GM12878 (cell line): ENCODE measurements around the gene HHLA2. TPM values are rescaled to one million over a fixed set of nuclear protein-coding genes. Genes with fewer than 3 reads are reported as not detected.

ENCODE experiments used
- ATAC-seq: fragments of 200-7000 bp; cut with Tn5 transposase; 3 replicates; pipeline ENCODE4 v1.9.1; 2020; ENCODE audit warnings: mild to moderate bottlenecking, moderate library complexity
- BruUV-seq: library from RNA; stranded (reverse); fragments of 400-500 nt; replicated peaks from 2 replicates; lab custom pipeline; 2021; lab: Mats Ljungman, UMichigan
- CTCF ChIA-PET: fragments of 300-600 bp; sonication (Branson Sonifier 250); formaldehyde crosslinking; extraction: SDS; loops from one replicate; lab custom pipeline; 2021; ENCODE audit warnings: inconsistent platforms; lab: Yijun Ruan, JAX
- POLR2A ChIA-PET: fragments of 350-600 bp; formaldehyde crosslinking; extraction: SDS; loops from one replicate; lab custom pipeline; 2021; ENCODE audit warnings: inconsistent platforms; lab: Charles Lee
- RAD21 ChIA-PET: fragments of 300-600 bp; sonication (Branson Sonifier 250); formaldehyde crosslinking; loops from one replicate; lab custom pipeline; 2023; ENCODE audit warnings: antibody characterized with exemption; ENCODE audit not compliant: unreplicated experiment; lab: Charles Lee
- SMC1A ChIA-PET: fragments of 300-600 bp; sonication (Branson Sonifier 250); formaldehyde crosslinking; loops from one replicate; lab custom pipeline; 2023; ENCODE audit not compliant: unreplicated experiment, uncharacterized antibody; lab: Charles Lee
- DNase-seq: peaks from one replicate; pipeline ENCODE4 v3.0.0-alpha.2; 2011; ENCODE audit warnings: low read depth, low spot score
- FAIRE-seq: peaks from 3 replicates; lab custom pipeline; 2011; peaks lifted over from hg19 to GRCh38; lab: Jason Lieb, UNC
- H2AFZ ChIP-seq: 2 replicates; pipeline ENCODE4 v1.6.0; 2011; ENCODE audit warnings: low read depth, low read length, control low read depth; ENCODE audit not compliant: control insufficient read depth
- H3K27ac ChIP-seq: 2 replicates; pipeline ENCODE4 v1.5.1; 2011; ENCODE audit warnings: control low read depth; ENCODE audit not compliant: control insufficient read depth, insufficient read depth
- H3K27me3 ChIP-seq, 2 experiments: replicated peaks in 1 of 2; 2 replicates each; pipeline versions ENCODE4 v1.6.0 to v1.6.1; 2011; ENCODE audit warnings: low read length in 1 of 2; ENCODE audit not compliant: control insufficient read depth in 2 of 2, insufficient read depth in 2 of 2
- H3K36me3 ChIP-seq, 2 experiments: 2 replicates each; pipeline ENCODE4 v1.5.1; 2011; ENCODE audit warnings: low read length in 1 of 2; ENCODE audit not compliant: control insufficient read depth in 2 of 2, insufficient read depth in 2 of 2
- H3K4me1 ChIP-seq: 2 replicates; pipeline ENCODE4 v1.6.1; 2011; ENCODE audit warnings: mild to moderate bottlenecking, low read length, moderate library complexity, mixed read lengths; ENCODE audit not compliant: control insufficient read depth, insufficient read depth
- H3K4me2 ChIP-seq: 2 replicates; pipeline ENCODE4 v1.6.0; 2011; ENCODE audit warnings: control low read depth; ENCODE audit not compliant: control insufficient read depth, insufficient read depth
- H3K4me3 ChIP-seq: fragments of 200-600 bp; sonication (generic); 2 replicates; pipeline ENCODE4 v1.5.1; 2016
- H3K79me2 ChIP-seq: 2 replicates; pipeline ENCODE4 v1.6.0; 2011; ENCODE audit warnings: low read length; ENCODE audit not compliant: control insufficient read depth, insufficient read depth
- H3K9ac ChIP-seq: 2 replicates; pipeline ENCODE4 v1.8.0; 2011; ENCODE audit warnings: low read length, control low read depth, mixed read lengths; ENCODE audit not compliant: control insufficient read depth, insufficient read depth
- H3K9me3 ChIP-seq: replicated peaks from 3 replicates; pipeline ENCODE4 v1.5.1; 2011; ENCODE audit warnings: mild to moderate bottlenecking, low read length; ENCODE audit not compliant: control insufficient read depth, insufficient read depth
- H4K20me1 ChIP-seq: 2 replicates; pipeline ENCODE4 v1.6.0; 2011; ENCODE audit not compliant: control insufficient read depth, insufficient read depth
- CEBPB ChIP-seq, 2 experiments: fragments of 150-350 bp in 1 of 2; IDR thresholded peaks; 2 replicates each; pipeline ENCODE4 v1.6.1; 2012 to 2014; ENCODE audit warnings: low read depth in 2 of 2, low read length in 2 of 2, borderline replicate concordance in 1 of 2, inconsistent platforms in 1 of 2
- ETV6 ChIP-seq, 2 experiments: fragments of 450-650 bp in 1 of 2; IDR thresholded peaks in 1 of 2; conservative IDR thresholded peaks in 1 of 2; 2 replicates each; pipeline ENCODE4 v1.6.1; 2014; ENCODE audit warnings: antibody characterized with exemption in 1 of 2, borderline replicate concordance in 1 of 2, low read depth in 1 of 2, mild to moderate bottlenecking in 1 of 2, moderate library complexity in 1 of 2
- JUND ChIP-seq: IDR thresholded peaks from 2 replicates; pipeline ENCODE4 v1.6.1; 2012; ENCODE audit warnings: low read depth, mild to moderate bottlenecking, low read length, improper control_type of control experiment, moderate library complexity
- PAX5 ChIP-seq: IDR thresholded peaks from 2 replicates; pipeline ENCODE4 v1.6.1; 2011; ENCODE audit warnings: low read depth, low read length, borderline replicate concordance
- RAD21 ChIP-seq: IDR thresholded peaks from 2 replicates; pipeline ENCODE4 v1.6.1; 2011; ENCODE audit warnings: mild to moderate bottlenecking, low read depth, low read length, moderate library complexity; ENCODE audit not compliant: insufficient read depth
- RCOR1 ChIP-seq: conservative IDR thresholded peaks from 2 replicates; pipeline ENCODE4 v1.6.1; 2012; ENCODE audit warnings: low read depth, low read length, improper control_type of control experiment
- SMC3 ChIP-seq: IDR thresholded peaks from 2 replicates; pipeline ENCODE4 v1.6.1; 2011; ENCODE audit warnings: low read length, improper control_type of control experiment, borderline replicate concordance
- TBL1XR1 ChIP-seq: IDR thresholded peaks from 2 replicates; pipeline ENCODE4 v1.6.1; 2012; ENCODE audit warnings: low read depth, low read length, improper control_type of control experiment
- TCF12 ChIP-seq: IDR thresholded peaks from 2 replicates; pipeline ENCODE4 v1.6.1; 2011; ENCODE audit warnings: low read depth, mild to moderate bottlenecking, low read length
- YBX1 ChIP-seq: fragments of 450-650 bp; IDR thresholded peaks from 2 replicates; pipeline ENCODE4 v1.6.1; 2016; ENCODE audit warnings: antibody characterized with exemption
- ZBTB11 ChIP-seq: fragments of 450-650 bp; formaldehyde crosslinking; IDR thresholded peaks from 2 replicates; pipeline ENCODE4 v1.5.0; 2022; ENCODE audit warnings: mild to moderate bottlenecking, missing genetic modification characterization
- ZSCAN29 ChIP-seq: fragments of 450-650 bp; IDR thresholded peaks from 2 replicates; pipeline ENCODE4 v1.6.1; 2017; ENCODE audit warnings: mild to moderate bottlenecking, moderate library complexity
- WGBS: methylation state at CpG from one replicate; pipeline ENCODE4 v1.1.6; 2016; ENCODE audit warnings: low lambda C conversion rate; ENCODE audit not compliant: insufficient replicate concordance, insufficient coverage; ENCODE audit errors: missing lambda C conversion rate; 5-methylcytosine and 5-hydroxymethylcytosine counted together
- in situ Hi-C: fragments of 300-500 bp; cut with MboI; formaldehyde crosslinking; loops from 9 replicates; pipeline ENCODE4 v1.14.3; 2018; ENCODE audit warnings: mixed read lengths
- intact Hi-C: fragments of 100-400 bp; cut with micrococcal nuclease; formaldehyde crosslinking; loops from one replicate; pipeline ENCODE4 v1.14.2; 2022; ENCODE audit not compliant: unreplicated experiment
- polyA plus RNA-seq, 11 experiments: library from polyadenylated mRNA; depleted of rRNA in 4 of 11; unstranded in 6 of 11; stranded (reverse) in 5 of 11; fragments of >200 nt; fragmentation: Nextera tagmentation in 4 of 11; fragmentation: Illumina TruSeq in 1 of 11; extraction: Ambion mirVana in 4 of 11; extraction: Trizol in 1 of 11; gene quantifications; 1 replicate in 1 of 11; 2 replicates in 10 of 11; pipeline versions ENCODE4 v1.2.1 to v1.2.3, GENCODE V29; 2011 to 2016; ENCODE audit warnings: inconsistent platforms in 2 of 11, missing spikeins in 2 of 11, low read depth in 1 of 11
- total RNA-seq, 4 experiments: library from RNA; depleted of rRNA in 3 of 4; stranded (reverse); fragments of >200 nt in 3 of 4; fragmentation: Illumina TruSeq in 1 of 4; extraction: Trizol in 1 of 4; gene quantifications; 2 replicates each; pipeline versions ENCODE4 v1.2.1 to v1.2.3, GENCODE V29; 2013 to 2021
- TF ChIP-seq, protein P1 (sequence below): IDR thresholded peaks from 2 replicates; pipeline ENCODE4 v1.6.1; 2011; ENCODE audit warnings: low read depth, low read length, improper control_type of control experiment, borderline replicate concordance

The HHLA2 gene
- total and polyA plus RNA-seq, 10 of the 15 experiments (the other 5 are each of a cell fraction or from before 2014, with no cell fraction given): 0.11 to 1.3 (median 0.28) TPM; not detected in 1

- ATAC-seq: peak; percentile 45; the same call in 1 of the 3 replicates
- RAD21 ChIA-PET: interaction anchor here (1.3 kb wide), 1 partner anchor 10 kb away, joined by 3 read pairs; no protein-coding TSS in a partner anchor
- no peak overlapping the region for H3K4me2 ChIP-seq
- TF ChIP-seq CEBPB (IDR thresholded peaks at IDR 0.05; ENCODE audit: borderline replicate concordance in 1 of 2, low read depth in 2 of 2, low read length in 2 of 2): no peak
- no peak for TF ChIP-seq PAX5
- TF ChIP-seq TBL1XR1: no peak
- TF ChIP-seq RAD21: peak; percentile 39; the same call in 1 of the 2 replicates
- TF ChIP-seq JUND: no peak
- TF ChIP-seq YBX1: no peak
- TF ChIP-seq ETV6 (conservative IDR thresholded peaks at IDR 0.05 in 1 of 2, IDR thresholded peaks at IDR 0.05 in 1 of 2; ENCODE audit: borderline replicate concordance in 1 of 2, low read depth in 1 of 2): no peak
- no peak for TF ChIP-seq TCF12
- TF ChIP-seq, protein P1, sequence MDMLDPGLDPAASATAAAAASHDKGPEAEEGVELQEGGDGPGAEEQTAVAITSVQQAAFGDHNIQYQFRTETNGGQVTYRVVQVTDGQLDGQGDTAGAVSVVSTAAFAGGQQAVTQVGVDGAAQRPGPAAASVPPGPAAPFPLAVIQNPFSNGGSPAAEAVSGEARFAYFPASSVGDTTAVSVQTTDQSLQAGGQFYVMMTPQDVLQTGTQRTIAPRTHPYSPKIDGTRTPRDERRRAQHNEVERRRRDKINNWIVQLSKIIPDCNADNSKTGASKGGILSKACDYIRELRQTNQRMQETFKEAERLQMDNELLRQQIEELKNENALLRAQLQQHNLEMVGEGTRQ: no peak
- TF ChIP-seq ZBTB11 (CRISPR knock-in tag): no peak
- TF ChIP-seq ZSCAN29: no peak
- TF ChIP-seq RCOR1: no peak
- 0 out of 2 replicates have a peak, but pooled peaks have one; percentile 11 for TF ChIP-seq SMC3
- TF ChIP-seq, all 136 proteins: peak for 2
- Histone ChIP-seq H3K4me1 (no peaks in the 10 kb centered on the region), H3K27ac (no peak overlapping the region), H3K27me3 (no peaks in the 10 kb centered on the region), H3K36me3 (no peaks in the 10 kb centered on the region), H4K20me1 (no peaks in the 10 kb centered on the region), H3K9me3 (no peaks in the 10 kb centered on the region; the same call in 2 of the 3 replicates), H2AFZ (no peak overlapping the region), H3K9ac (no peak overlapping the region), H3K4me3 (no peak overlapping the region), H3K79me2 (no peaks in the 10 kb centered on the region)
- SMC1A ChIA-PET: no interaction called here
- BruUV-seq: no TSS peak
- POLR2A ChIA-PET: no interaction called here
- no peak for FAIRE-seq
- WGBS: 5% methylated on average over 1 of the region's 1 CpG
- in situ Hi-C loops (no loop called here), intact Hi-C loops (no loop called here)
- no peak for DNase-seq
- CTCF ChIA-PET: interaction anchor here (0.7 to 1.0 kb wide), 2 partner anchors 51 to 126 kb away, joined by 3 read pairs; no protein-coding TSS in a partner anchor
Observed at GRCh38 chr3:108305484-108306172, 9.3 kb downstream of the HHLA2 start.
